Epithelial cell of esophagus (primary cell): ENCODE results near the gene FNDC3B.

Experiments
- DNase-seq: peaks from one replicate; pipeline ENCODE4 v3.0.0; 2010; ENCODE audit warnings: low read depth
- H3K4me3 ChIP-seq: 2 replicates; pipeline ENCODE4 v1.5.1; 2011; ENCODE audit warnings: mild to moderate bottlenecking, low read length, control low read depth
- CTCF ChIP-seq: IDR thresholded peaks from 2 replicates; pipeline ENCODE4 v1.5.1; 2011; ENCODE audit warnings: low read depth, mild to moderate bottlenecking, low read length, control low read depth, inconsistent platforms; ENCODE audit not compliant: insufficient read depth; ENCODE audit errors: missing control alignments

FNDC3B gene

GRCh38 chr3:172063456-172064432 is 24.4 kb downstream of the FNDC3B start:
- no peak overlapping the region for H3K4me3 ChIP-seq
- DNase-seq: no peak
- TF ChIP-seq CTCF: no peak

GRCh38 chr3:172065527-172065926 is 26.1 kb downstream of the FNDC3B start:
- TF ChIP-seq CTCF: no peak
- H3K4me3 ChIP-seq: no peak overlapping the region
- no peak for DNase-seq

- no peak overlapping the region for H3K4me3 ChIP-seq
- DNase-seq: peak; percentile 68
- TF ChIP-seq CTCF: no peak
Measured at GRCh38 chr3:172065967-172066762, 26.8 kb downstream of the FNDC3B start.

GRCh38 chr3:172066880-172067796 is 27.8 kb downstream of the FNDC3B start:
- no peak for TF ChIP-seq CTCF
- no peak for DNase-seq

GRCh38 chr3:172067837-172068440 is 28.6 kb downstream of the FNDC3B start:
- no peak overlapping the region for H3K4me3 ChIP-seq
- TF ChIP-seq CTCF: no peak
- DNase-seq: no peak

More at GRCh38 chr3:172066880-172067796, 27.8 kb downstream of the FNDC3B start:
- H3K4me3 ChIP-seq: no peak overlapping the region

GRCh38 chr3:172068977-172069376 is 29.6 kb downstream of the FNDC3B start:
- no peak overlapping the region for H3K4me3 ChIP-seq
- no peak for TF ChIP-seq CTCF
- no peak for DNase-seq
